ENCODE data around the gene TUBA1C.

TUBA1C gene

DNA sequence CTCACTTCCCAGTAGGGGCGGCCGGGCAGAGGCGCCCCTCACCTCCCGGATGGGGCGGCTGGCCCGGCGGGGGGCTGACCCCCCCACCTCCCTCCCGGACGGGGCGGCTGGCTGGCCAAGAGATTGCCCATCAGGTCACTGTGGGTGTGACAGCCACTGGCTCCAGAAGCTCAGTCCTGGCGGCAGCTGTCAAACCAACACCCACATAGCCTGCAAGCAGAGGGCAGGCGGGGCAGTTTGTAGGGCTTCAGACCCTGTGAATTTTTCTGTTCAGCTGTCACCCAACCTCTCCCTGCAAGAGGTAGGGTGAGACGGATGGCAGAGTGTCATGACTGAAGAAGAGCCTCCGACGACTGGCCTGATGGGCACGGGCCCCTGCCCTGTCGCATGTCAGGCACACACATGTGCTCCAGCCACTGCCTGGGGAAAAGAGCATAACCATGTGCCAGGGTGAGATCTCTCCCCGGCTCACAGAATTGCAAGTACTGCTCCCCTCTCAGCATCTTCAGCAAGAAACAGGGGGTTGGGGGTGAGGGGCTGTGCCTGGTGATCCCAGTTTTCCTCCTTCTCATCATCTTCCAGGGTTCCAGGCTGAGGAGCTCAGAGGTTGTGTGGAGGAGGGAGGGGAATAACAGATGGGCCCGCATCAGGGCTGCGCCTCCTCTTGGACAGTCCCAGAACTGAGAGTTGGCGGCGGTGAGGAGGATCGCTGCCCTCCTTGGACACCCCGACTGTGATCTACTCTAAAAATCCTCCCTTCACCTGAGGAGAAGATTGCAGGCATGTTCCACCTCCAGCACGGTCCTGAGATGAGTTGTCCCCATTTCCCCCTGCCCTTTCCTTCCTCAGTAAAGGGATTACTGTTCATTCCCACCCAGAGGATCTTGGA is 18.9 kb downstream of the TUBA1C start:
- no peak for DNase-seq (ENCODE audit: low spot score)

DNA sequence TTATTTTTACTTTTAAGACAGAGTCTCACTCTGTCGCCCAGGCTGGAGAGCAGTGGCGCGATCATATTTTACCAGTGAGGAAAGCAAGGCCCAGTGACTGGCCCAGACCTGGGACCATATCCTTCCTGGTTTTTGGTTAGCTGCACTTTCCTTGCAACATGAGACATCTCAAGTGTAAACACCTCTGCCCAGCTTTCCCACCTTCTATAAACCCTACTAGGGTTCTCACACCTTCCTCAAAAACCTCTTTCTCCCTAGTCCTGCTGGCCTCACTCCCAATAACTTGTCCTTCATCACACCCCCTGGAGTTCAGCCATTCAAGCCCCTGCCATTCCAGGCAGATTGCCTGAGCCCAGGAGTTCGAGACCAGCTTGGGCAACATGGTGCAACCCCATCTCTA is 19.8 kb downstream of the TUBA1C start:
- no peak for DNase-seq (ENCODE audit: low spot score)

DNA sequence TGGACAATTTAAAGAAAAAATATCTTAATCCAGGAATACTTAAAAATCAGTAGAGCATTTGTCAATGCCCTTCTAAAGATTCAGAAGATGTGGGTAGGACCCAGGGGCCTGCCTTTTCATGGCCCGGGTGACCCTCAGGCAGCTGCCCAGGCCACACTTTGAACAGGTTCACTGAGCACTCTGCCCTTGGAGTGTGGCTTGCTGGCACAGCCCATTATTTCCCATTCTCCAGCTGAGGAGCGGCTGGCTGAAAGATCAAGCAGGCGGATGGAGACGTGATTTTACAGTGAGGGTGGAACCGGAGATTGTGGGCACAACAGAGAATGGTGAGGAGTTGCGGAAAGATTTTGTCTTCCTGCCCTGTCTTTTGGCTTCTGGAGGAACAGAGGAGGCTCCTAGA is 23.0 kb downstream of the TUBA1C start:
- no peak for DNase-seq (ENCODE audit: low spot score)

DNA sequence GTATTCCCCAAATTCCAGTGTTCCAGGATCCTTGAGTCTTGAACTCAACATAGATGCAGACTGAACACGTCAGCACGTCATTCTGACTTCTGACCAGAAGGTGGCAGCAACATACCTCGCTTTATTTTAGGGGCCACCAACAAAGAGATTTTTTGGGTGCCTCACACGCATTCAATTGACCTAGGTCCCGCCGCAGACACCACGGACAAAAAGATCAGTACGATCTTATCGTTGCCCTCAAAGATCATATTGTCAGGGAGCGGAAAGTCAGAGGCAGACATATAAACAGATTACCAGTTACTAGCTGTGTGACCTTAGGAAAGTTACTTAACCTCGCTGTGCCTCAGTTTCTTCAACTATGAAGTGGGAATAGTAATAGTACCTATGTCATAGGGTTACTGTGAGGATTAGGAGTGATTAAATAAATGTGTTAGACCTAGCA is 23.6 kb downstream of the TUBA1C start:
- peak; percentile 78 for DNase-seq (ENCODE audit: low spot score)

DNA sequence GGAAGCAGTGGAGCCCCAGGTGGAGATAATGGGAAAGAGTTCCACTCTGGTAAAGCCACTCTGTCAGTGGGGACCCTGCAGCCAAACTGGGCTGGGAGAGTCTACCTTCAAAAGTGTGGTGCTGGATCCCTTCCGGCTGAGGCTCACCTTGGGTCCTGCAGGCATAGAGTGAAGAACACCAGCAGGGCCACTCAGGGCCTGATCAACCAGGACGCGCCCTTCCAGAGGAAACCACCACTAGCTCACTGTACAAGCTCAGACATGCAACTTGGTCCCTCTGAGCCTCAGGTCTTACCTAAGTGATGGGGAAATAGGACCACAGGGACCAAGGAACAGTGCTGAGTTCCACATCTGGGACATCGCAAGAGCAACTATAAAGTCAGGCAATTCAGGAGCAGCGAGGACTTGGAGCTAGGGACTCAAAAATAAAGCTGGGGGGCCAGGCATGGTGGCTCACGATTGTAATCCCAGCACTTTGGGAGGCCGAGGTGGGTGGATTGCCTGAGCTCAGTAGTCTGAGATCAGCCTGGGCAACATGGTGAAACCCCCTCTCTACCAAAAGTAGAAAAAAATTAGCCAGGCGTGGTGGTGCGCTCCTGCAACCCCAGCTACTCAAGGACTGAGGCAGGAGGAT is 24.2 kb downstream of the TUBA1C start:
- DNase-seq (ENCODE audit: low spot score) = no peak

DNA sequence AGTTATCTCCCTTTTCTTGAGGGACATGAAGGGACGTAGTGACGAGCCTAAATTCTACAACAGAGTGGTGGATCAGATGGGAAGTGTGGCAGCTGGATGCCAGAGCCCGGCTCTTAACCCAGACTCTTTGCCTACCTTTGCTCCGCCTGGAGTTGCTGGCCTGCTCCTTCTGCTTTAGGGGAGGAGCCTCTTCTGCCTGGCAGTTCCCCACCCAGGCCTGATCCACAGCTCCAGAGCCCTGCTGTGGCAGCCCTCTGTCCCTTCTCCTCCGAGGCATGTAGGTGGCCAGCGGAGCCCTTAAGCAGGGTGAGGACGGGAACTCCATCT is 27.8 kb downstream of the TUBA1C start:
- no peak for DNase-seq (ENCODE audit: low spot score)

DNA sequence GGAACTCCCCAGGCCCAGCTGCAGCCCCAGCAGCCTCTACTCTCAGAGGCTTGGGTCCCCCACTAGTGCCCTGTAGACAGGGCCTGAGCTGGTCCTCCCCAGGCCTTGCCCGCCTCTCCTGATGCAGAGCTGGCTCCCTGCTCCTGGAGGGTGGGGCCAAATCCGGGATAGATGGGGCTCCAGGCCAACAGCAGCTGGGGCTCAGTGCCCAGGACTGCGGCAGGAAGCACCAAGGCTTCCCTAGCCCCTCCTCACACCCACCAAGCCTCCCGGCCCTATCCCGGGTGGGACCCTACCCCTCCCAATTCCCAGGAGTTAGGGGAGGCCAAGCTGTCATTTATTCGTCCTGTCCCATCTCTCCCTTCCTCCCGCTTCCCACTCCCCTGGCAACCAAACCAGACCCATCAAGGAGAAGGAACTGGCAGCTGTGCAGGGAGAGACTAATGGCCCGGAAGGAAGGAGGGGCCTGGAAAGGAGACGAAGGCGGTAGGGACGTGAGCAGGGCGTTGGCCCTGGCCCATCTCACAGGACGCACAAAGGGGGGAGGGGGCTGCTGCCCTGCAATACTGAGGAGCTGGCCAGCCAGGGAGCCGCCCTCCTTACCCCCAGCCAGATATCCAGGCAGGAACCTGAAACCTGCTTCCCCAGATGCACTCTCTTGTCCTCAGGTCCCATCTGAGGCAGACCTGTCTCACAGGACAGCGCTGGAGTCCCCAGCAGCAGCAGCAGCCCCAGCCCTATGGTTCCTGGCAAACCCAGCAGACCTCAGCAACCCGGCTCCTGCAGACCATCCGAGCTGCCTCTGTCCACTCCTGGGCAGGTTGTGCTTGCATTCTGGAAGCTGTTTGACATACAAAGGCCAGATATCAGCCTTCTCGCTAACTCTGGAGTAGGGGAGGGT is 28.4 kb downstream of the TUBA1C start:
- DNase-seq (ENCODE audit: low spot score) = no peak

DNA sequence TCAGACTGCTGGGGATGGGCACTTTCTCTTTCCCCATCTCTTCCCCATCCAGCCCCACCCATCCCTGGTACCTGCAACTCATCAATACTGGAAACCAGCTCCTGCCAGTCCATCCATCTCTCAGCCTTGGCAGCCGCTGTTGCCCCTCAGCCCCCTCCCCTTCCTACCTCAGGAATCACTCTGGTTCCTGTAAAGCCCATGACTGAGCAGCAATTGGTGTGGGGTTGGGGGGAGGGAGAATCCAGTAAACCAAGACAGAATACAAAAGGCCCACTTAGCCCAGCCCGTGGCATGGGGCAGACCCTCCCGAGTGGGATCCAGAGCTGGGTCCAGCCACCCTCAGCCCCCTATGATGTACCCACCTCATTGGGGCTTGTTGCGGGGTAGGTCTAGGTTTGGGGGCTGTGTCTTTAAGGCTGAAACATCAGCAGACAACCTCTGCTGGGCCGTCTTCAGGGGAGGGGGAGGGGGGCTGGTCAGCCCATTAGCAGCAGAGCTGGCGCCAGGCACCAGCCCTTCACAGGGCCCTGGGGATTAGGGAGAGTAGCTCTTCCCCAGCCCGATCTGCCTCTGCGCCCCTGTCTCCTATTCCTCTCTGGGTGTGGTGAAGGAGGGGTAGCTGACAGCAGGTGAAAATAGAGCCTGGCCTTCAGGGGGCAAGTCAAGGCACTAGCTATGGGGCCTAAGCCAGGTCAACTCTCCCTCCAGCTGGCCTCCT is 29.4 kb downstream of the TUBA1C start:
- DNase-seq (ENCODE audit: low spot score) = no peak

DNA sequence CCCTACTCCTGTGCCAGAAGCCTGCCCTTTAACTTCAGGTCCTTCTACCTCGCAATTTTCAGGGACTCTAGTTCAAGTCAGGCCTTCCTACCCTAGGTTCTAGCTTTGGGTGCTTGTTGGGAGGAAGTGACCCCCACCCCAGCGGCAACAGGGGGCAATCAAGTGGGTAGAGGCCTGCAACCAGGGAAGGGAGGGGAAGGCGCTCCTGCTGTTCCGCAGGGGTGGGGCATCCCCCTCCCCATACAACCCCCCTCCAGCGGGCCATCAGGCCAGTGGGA is 29.9 kb downstream of the TUBA1C start:
- no peak for DNase-seq (ENCODE audit: low spot score)

DNA sequence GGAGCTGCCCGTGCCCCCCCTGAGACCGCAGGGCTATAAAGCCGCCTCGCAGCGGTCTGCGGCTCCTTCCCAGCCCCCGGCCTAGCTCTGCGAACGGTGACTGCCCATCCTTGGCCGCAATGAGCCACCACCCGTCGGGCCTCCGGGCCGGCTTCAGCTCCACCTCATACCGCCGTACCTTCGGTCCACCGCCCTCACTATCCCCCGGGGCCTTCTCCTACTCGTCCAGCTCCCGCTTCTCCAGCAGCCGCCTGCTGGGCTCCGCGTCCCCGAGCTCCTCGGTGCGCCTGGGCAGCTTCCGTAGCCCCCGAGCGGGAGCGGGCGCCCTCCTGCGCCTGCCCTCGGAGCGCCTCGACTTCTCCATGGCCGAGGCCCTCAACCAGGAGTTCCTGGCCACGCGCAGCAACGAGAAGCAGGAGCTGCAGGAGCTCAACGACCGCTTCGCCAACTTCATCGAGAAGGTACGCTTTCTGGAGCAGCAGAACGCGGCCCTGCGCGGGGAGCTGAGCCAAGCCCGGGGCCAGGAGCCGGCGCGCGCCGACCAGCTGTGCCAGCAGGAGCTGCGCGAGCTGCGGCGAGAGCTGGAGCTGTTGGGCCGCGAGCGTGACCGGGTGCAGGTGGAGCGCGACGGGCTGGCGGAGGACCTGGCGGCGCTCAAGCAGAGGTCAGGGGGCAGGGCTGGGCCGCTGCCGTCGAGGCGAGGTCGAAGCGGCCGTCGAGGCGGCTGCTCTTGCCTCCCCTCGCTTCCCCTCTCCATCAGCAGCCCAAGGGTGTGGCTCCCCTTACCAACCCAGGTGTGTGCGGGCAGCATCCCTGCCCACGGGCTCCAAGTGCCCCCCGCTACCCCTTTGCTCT is 30.4 kb downstream of the TUBA1C start, which contains the start of gene PRPH:
Gene PRPH (plus strand): TSS at position 66 of the 855 bp plus-strand sequence. CDS start 54 bp downstream, at position 120.
- no peak for DNase-seq (ENCODE audit: low spot score)

DNA sequence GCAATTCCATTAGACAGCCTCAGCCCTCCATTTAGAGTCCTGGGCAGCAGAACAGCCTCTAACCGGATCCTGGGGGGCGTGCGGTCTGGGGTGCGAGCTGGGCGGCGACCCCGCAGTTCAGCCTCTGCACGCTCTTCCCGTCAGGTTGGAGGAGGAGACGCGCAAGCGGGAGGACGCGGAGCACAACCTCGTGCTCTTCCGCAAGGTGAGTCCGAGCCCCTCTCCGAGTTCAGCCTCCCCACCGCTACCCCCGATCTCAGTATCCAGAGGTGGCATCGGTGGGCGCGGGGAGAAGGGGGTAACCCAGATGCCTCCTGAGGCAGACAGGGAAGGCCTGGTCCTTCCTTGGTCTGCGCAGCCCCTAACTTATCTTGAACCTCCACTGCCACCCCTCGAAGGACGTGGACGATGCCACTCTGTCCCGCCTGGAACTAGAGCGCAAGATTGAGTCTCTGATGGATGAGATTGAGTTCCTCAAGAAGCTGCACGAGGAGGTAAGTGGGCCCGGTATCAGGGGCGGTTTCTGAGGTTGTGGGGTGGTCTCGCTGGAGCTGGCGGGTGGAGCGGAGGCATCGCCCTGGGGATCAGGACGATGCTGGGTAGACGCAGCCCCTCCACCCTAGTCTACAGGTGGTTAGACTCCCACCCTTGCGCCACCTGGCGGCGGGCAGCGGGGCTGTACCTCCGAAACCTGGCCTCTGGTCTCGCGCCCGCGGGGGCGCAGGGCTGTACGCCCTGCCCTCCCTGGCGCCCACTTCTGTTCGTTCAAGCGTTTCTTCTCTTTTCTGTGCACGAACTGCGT is 31.4 kb downstream of the TUBA1C start:
- DNase-seq (ENCODE audit: low spot score) = peak; percentile 48

DNA sequence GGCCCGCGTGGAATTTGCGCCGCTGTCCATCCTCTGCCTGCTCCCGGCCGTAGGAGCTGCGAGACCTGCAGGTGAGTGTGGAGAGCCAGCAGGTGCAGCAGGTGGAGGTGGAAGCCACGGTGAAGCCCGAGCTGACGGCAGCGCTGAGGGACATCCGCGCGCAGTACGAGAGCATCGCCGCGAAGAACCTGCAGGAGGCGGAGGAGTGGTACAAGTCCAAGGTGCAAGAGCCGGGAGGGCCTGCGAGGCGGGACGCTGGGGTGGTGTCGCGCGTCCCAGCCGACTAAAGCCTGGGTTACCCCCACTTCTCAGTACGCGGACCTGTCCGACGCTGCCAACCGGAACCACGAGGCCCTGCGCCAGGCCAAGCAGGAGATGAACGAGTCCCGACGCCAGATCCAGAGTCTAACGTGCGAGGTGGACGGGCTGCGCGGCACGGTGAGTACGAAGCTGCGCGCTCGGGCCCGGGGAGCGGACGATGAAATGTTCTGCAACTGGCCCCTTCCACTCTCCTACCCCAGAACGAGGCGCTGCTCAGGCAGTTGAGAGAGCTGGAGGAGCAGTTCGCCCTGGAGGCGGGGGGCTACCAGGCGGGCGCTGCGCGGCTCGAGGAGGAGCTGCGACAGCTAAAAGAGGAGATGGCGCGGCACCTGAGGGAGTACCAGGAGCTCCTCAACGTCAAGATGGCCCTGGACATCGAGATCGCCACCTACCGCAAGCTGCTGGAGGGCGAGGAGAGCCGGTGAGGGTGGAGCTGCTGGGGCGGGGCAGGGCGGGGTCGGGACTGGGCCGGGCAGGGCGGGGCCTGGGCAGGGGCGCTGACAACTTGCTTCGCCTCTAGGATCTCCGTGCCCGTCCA is 32.2 kb downstream of the TUBA1C start:
- no peak for DNase-seq (ENCODE audit: low spot score)

DNA sequence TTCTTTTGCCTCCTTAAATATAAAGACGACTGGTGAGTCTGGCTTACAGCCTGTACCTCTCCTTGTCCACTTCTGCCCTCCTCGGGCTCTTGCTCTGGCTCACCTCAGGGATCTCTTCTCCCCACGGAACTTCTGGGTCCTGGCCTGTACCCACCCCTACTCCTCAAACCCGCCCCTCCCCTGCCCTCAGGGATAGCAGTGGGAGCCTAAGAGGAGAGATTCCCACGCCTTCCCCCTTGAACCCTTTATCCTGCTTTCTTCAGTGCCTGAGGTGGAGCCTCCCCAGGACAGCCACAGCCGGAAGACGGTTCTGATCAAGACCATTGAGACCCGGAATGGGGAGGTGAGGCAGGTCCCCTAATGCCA is 32.8 kb downstream of the TUBA1C start:
- DNase-seq (ENCODE audit: low spot score) = no peak

DNA sequence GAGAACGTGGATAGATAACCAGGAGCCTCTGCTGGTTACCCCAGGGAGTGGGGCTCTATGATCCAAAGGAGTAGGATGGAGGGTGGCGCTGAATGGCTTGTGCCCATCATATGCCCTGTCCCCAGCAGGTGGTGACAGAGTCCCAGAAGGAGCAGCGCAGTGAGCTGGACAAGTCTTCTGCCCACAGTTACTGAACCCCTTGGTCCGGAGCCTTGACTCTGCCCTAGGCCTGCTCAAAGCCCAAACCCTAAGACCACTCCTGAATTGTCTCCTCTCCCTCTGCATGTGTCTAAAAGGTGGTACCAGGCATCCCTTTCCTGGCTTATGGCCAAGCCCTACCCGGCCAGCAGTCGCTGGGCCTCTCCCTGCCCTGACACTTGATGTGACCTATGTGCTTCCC is 33.3 kb downstream of the TUBA1C start:
- DNase-seq (ENCODE audit: low spot score) = no peak

DNA sequence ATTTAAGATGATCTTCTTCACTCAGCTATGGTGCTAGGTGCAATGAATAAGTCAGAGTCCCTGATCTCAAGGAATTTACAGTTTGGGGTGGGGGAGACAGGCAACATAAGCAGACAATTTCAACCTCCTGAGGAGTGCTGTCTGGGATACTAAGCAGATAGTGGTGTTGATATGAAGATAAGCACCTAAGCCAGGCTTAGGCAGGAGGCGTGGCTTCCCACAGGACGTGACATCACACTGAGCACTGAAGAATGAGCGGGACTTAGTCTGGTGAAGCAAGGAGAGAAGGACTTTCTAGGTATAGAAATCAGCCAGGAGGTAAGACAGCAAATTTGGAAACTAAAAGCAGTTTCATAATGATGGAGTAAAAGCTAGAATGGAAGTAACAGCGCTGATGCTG is 36.9 kb downstream of the TUBA1C start:
- DNase-seq (ENCODE audit: low spot score) = no peak

DNA sequence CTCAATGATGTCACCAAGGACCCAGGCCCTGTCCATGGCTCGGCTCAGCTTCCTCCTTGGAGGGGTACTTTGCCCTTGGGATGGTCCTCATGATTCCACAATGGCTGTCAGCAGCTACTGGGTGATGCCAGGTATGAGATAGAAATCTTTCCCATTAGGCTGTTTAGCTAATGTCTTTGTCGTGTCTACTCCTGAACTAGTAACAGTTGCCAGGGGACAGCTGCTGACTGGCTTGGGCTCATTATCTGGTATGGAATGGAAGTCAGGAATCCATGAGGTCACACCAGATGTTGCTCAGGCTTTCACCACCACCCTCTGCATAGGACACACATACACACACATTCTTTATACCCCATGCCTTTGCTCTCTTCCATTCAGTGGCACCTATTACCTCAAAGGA is 39.3 kb downstream of the TUBA1C start:
- DNase-seq (ENCODE audit: low spot score) = peak; percentile 79

DNA sequence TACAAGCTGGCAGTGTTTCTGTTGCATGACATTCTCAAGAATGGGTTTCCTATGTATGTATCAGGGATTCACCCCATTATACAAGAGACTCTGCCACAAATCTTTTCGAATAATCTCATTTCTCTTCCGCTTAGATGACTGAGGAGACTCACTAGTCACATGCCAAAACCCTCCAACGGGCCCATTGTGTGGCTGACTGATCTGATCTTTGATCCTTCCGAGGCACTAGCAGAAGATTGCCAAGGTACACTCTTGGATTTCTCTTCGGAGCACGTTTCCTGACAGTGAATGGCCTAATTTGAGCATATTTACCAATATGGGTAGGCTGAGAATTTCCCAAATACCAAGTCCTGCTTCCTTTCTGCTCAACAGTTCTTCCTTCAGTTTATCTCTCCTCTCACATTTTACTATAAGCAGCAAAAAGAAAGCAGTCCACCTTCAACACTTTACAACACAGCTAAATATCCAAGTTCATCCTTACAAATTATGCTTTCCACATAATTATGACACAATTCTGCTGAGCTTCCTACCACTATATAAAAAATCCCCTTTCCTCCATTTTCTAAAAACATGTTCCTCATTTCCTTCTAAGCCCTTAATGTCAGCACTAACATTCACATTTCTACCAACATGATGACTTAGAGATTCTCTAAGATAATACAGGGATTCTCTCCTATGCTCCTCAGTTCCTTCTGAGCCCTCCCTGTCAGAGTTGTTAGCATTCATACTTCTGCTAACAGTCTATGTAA is 41.1 kb downstream of the TUBA1C start:
- no peak for DNase-seq (ENCODE audit: low spot score)

DNA sequence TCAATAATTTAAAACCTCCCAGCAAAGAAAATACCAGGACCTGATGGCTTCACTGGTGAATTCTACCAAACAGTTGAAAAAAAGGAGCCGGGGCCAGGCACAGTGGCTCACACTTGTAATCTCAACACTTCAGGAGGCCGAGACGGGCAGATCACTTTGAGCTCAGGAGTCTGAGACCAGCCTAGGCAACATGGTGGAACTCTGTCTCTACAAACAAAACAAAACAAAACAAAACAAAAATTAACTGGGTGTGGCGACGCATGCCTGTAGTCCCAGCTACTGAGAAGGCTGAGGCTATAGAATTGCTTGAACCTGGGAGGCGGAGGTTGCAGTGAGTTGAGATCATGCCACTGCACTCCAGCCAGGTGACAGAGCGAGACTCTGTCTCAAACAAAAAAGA is 44.5 kb downstream of the TUBA1C start:
- DNase-seq (ENCODE audit: low spot score) = no peak
